Measurements from ENCODE around the gene KIAA1191. TPM values are rescaled to one million over a fixed set of nuclear protein-coding genes. Genes with fewer than 3 reads are reported as not detected.

The KIAA1191 gene
- total RNA-seq, 4 donors from 2014 or later, result 98.1 to 116 (median 109) TPM

GRCh38 chr5:176337913-176338312 lies 23.7 kb downstream of the KIAA1191 start:
- peaks cover 32% of the 10 kb centered on the region for H3K36me3 ChIP-seq
- DNase-seq (ENCODE audit: low spot score in 2 of 2), result no peak
- 35% methylated on average over 1 of the region's 1 CpG for WGBS
- no peaks in the 10 kb centered on the region for H3K27me3 ChIP-seq
- no peak overlapping the region for H3K27ac ChIP-seq
- H3K4me3 ChIP-seq, result no peak overlapping the region
- no peaks in the 10 kb centered on the region for H3K4me1 ChIP-seq
- TF ChIP-seq POLR2AphosphoS5 (IDR thresholded peaks at IDR 0.05) (no peak), POLR2A (IDR thresholded peaks at IDR 0.05) (no peak), CTCF (IDR thresholded peaks at IDR 0.05) (no peak), EP300 (IDR thresholded peaks at IDR 0.05) (no peak)
- H3K9me3 ChIP-seq, result no peaks in the 10 kb centered on the region

- no peak overlapping the region for H3K27ac ChIP-seq
- no peaks in the 10 kb centered on the region for H3K4me1 ChIP-seq
- H3K27me3 ChIP-seq, result no peaks in the 10 kb centered on the region
- H3K4me3 ChIP-seq, result no peak overlapping the region
- H3K36me3 ChIP-seq, result peaks cover 30% of the 10 kb centered on the region
- TF ChIP-seq POLR2A (IDR thresholded peaks at IDR 0.05) (no peak), POLR2AphosphoS5 (IDR thresholded peaks at IDR 0.05) (no peak), EP300 (IDR thresholded peaks at IDR 0.05) (no peak), CTCF (IDR thresholded peaks at IDR 0.05) (no peak)
- no peak for DNase-seq (ENCODE audit: low spot score in 2 of 2)
- no peaks in the 10 kb centered on the region for H3K9me3 ChIP-seq
These were observed 27.4 kb downstream of the KIAA1191 start for GRCh38 chr5:176334031-176334770.

GRCh38 chr5:176320577-176320976 lies 41.0 kb downstream of the KIAA1191 start:
- Histone ChIP-seq H3K4me3 (no peak overlapping the region), H3K36me3 (peaks cover 31% of the 10 kb centered on the region), H3K27me3 (no peaks in the 10 kb centered on the region), H3K9me3 (no peaks in the 10 kb centered on the region), H3K27ac (no peak overlapping the region), H3K4me1 (no peaks in the 10 kb centered on the region)
- no peak for TF ChIP-seq POLR2A (IDR thresholded peaks at IDR 0.05)
- no peak for TF ChIP-seq EP300 (IDR thresholded peaks at IDR 0.05)
- TF ChIP-seq POLR2AphosphoS5 (IDR thresholded peaks at IDR 0.05), result no peak
- TF ChIP-seq CTCF (IDR thresholded peaks at IDR 0.05), result no peak
- WGBS, result 95% methylated on average over 3 of the region's 3 CpGs
- DNase-seq (ENCODE audit: low spot score in 2 of 2), result no peak

- Histone ChIP-seq H3K9me3 (no peaks in the 10 kb centered on the region), H3K27ac (no peak overlapping the region), H3K4me3 (no peak overlapping the region), H3K36me3 (peaks cover 33% of the 10 kb centered on the region), H3K27me3 (no peaks in the 10 kb centered on the region), H3K4me1 (no peaks in the 10 kb centered on the region)
- DNase-seq (ENCODE audit: low spot score in 2 of 2), result no peak
- WGBS, result 81% methylated on average over 9 of the region's 9 CpGs
- TF ChIP-seq POLR2AphosphoS5 (IDR thresholded peaks at IDR 0.05) (no peak), POLR2A (IDR thresholded peaks at IDR 0.05) (no peak), CTCF (IDR thresholded peaks at IDR 0.05) (no peak), EP300 (IDR thresholded peaks at IDR 0.05) (no peak)
These were observed 41.6 kb downstream of the KIAA1191 start for GRCh38 chr5:176319827-176320554.

All from suprapubic skin (tissue), 4 donors.